HepG2 (cell line): ENCODE measurements around the gene LAMC1. TPM values are rescaled to one million over a fixed set of nuclear protein-coding genes. Genes with fewer than 3 reads are reported as not detected.

Experiments
- ATAC-seq: fragments of 200-7000 bp; cut with Tn5 transposase; 3 replicates; pipeline ENCODE4 v1.9.1; 2020; ENCODE audit warnings: mild to moderate bottlenecking, moderate library complexity
- BruUV-seq: library from RNA; stranded (reverse); fragments of 400-500 nt; replicated peaks from 2 replicates; lab custom pipeline; 2021; lab: Mats Ljungman, UMichigan
- CTCF ChIA-PET: fragments of 300-600 bp; formaldehyde crosslinking; extraction: SDS; loops from one replicate; lab custom pipeline; 2021; ENCODE audit warnings: low total read pairs, inconsistent platforms, low intra/inter-chr PET ratio; lab: Yijun Ruan, JAX
- POLR2A ChIA-PET: fragments of 350-600 bp; sonication (Branson Sonifier 250); formaldehyde crosslinking; loops from one replicate; lab custom pipeline; 2020; ENCODE audit warnings: antibody characterized with exemption, inconsistent platforms; lab: Yijun Ruan, JAX
- DNase-seq: peaks from one replicate; pipeline ENCODE4 v3.0.0-alpha.2; 2015; ENCODE audit warnings: low spot score
- FAIRE-seq: peaks from 3 replicates; lab custom pipeline; 2011; peaks lifted over from hg19 to GRCh38; lab: Jason Lieb, UNC
- H2AFZ ChIP-seq: one replicate; pipeline ENCODE4 v1.6.1; 2011; ENCODE audit warnings: low read length, inconsistent platforms
- H3K27ac ChIP-seq: fragments of 300-600 bp; 3 replicates; pipeline ENCODE4 v1.8.0; 2011; ENCODE audit warnings: mixed run types, mild to moderate bottlenecking, mixed read lengths, low read length, inconsistent platforms; ENCODE audit not compliant: insufficient read depth; ENCODE audit errors: extremely low read length
- H3K27me3 ChIP-seq, 2 experiments: fragments of 200-600 bp in 1 of 2; 2 replicates in 1 of 2; 3 replicates in 1 of 2; pipeline versions ENCODE4 v1.6.0 to v1.8.0; 2011; ENCODE audit warnings: low read length in 2 of 2, mild to moderate bottlenecking in 2 of 2, moderate library complexity in 2 of 2, inconsistent platforms in 1 of 2; ENCODE audit not compliant: insufficient read depth in 2 of 2, control insufficient read depth in 1 of 2
- H3K36me3 ChIP-seq, 2 experiments: fragments of 200-600 bp in 1 of 2; replicated peaks in 1 of 2; 2 replicates in 1 of 2; 3 replicates in 1 of 2; pipeline versions ENCODE4 v1.5.1 to v1.8.0; 2011; ENCODE audit warnings: low read length in 2 of 2, inconsistent platforms in 1 of 2; ENCODE audit not compliant: insufficient read depth in 2 of 2, control insufficient read depth in 1 of 2
- H3K4me1 ChIP-seq: 2 replicates; pipeline ENCODE4 v1.5.1; 2012; ENCODE audit warnings: low read length, inconsistent platforms; ENCODE audit not compliant: insufficient read depth
- H3K4me2 ChIP-seq: 2 replicates; pipeline ENCODE4 v1.6.0; 2011; ENCODE audit warnings: low read depth, low read length, inconsistent platforms
- H3K4me3 ChIP-seq, 3 experiments: fragments of 200-600 bp in 1 of 3; sonication (generic), shearing (Covaris generic) in 1 of 3; replicated peaks in 1 of 3; 2 replicates each; pipeline ENCODE4 v1.5.1; 2011 to 2016; ENCODE audit warnings: low read length in 3 of 3, inconsistent platforms in 2 of 3, low read depth in 2 of 3, mild to moderate bottlenecking in 2 of 3, control low read depth in 1 of 3, mixed read lengths in 1 of 3; ENCODE audit not compliant: insufficient read depth in 1 of 3
- H3K79me2 ChIP-seq: one replicate; pipeline ENCODE4 v1.6.1; 2011; ENCODE audit warnings: low read length, inconsistent platforms; ENCODE audit not compliant: insufficient read depth
- H3K9ac ChIP-seq: 2 replicates; pipeline ENCODE4 v1.6.0; 2011; ENCODE audit warnings: mild to moderate bottlenecking, low read depth, low read length, inconsistent platforms; ENCODE audit not compliant: insufficient read depth
- H3K9me3 ChIP-seq: 2 replicates; pipeline ENCODE4 v1.5.1; 2012; ENCODE audit warnings: mild to moderate bottlenecking, low read length
- H4K20me1 ChIP-seq: 2 replicates; pipeline ENCODE4 v1.6.0; 2011; ENCODE audit warnings: inconsistent platforms, mild to moderate bottlenecking, low read length, moderate library complexity; ENCODE audit not compliant: insufficient read depth
- CREB1 ChIP-seq, 2 experiments: fragments of 450-650 bp in 1 of 2; IDR thresholded peaks; 2 replicates each; pipeline ENCODE4 v1.6.1; 2016 to 2017; ENCODE audit warnings: control low read depth in 1 of 2, mild to moderate bottlenecking in 1 of 2, missing compliant biosample characterization in 1 of 2, missing genetic modification characterization in 1 of 2
- DMAP1 ChIP-seq: IDR thresholded peaks from 2 replicates; pipeline ENCODE4 v1.6.1; 2016
- JUN ChIP-seq: sonication (generic); formaldehyde crosslinking; IDR thresholded peaks from 2 replicates; pipeline ENCODE4 v1.4.0; 2020; ENCODE audit warnings: mild to moderate bottlenecking, missing genetic modification reagents
- NFATC3 ChIP-seq: sonication (generic); formaldehyde crosslinking; IDR thresholded peaks from 2 replicates; pipeline ENCODE4 v1.5.1; 2020; ENCODE audit warnings: mild to moderate bottlenecking, missing genetic modification reagents
- RBM22 ChIP-seq: fragments of 200-400 bp; formaldehyde crosslinking; optimal IDR thresholded peaks from 2 replicates; pipeline ENCODE3; 2017; ENCODE audit warnings: mild to moderate bottlenecking, low read length, moderate library complexity
- RBM39 ChIP-seq: fragments of 200-400 bp; formaldehyde crosslinking; IDR thresholded peaks from one replicate; pipeline ENCODE4 v1.6.1; 2018; ENCODE audit warnings: antibody characterized with exemption, mild to moderate bottlenecking, low read depth, low read length; ENCODE audit not compliant: poor library complexity, severe bottlenecking
- SATB2 ChIP-seq: sonication (generic); formaldehyde crosslinking; IDR thresholded peaks from 2 replicates; pipeline ENCODE4 v1.5.0; 2020; ENCODE audit warnings: missing genetic modification reagents
- SMYD3 ChIP-seq: sonication (generic); formaldehyde crosslinking; IDR thresholded peaks from 2 replicates; pipeline ENCODE4 v1.8.1; 2023; ENCODE audit warnings: mild to moderate bottlenecking, missing genetic modification reagents
- ZFP90 ChIP-seq: sonication (generic); formaldehyde crosslinking; IDR thresholded peaks from 2 replicates; pipeline ENCODE4 v1.8.0; 2022; ENCODE audit warnings: missing genetic modification reagents, mild to moderate bottlenecking, inconsistent platforms, borderline replicate concordance
- ZNF274 ChIP-seq: sonication (generic); formaldehyde crosslinking; IDR thresholded peaks from 2 replicates; pipeline ENCODE4 v1.5.1; 2020; ENCODE audit warnings: mild to moderate bottlenecking, missing genetic modification reagents
- ZNF430 ChIP-seq: sonication (generic); formaldehyde crosslinking; IDR thresholded peaks from 2 replicates; pipeline ENCODE4 v1.9.0; 2021; ENCODE audit warnings: mild to moderate bottlenecking, missing genetic modification reagents
- ZNF75D ChIP-seq: sonication (generic); formaldehyde crosslinking; IDR thresholded peaks from 2 replicates; pipeline ENCODE4 v1.8.1; 2023; ENCODE audit warnings: missing genetic modification reagents, mild to moderate bottlenecking, borderline replicate concordance
- WGBS: methylation state at CpG from one replicate; pipeline ENCODE4 v1.1.6; 2017; ENCODE audit warnings: low lambda C conversion rate; 5-methylcytosine and 5-hydroxymethylcytosine counted together
- in situ Hi-C: cut with HindIII; loops from 2 replicates; pipeline ENCODE4 v1.10.0; 2017; ENCODE audit warnings: low pct_unique_long_range_greater_than_20kb; ENCODE audit not compliant: extremely low pct_ligation_motif_present
- intact Hi-C: fragments of 100-400 bp; cut with micrococcal nuclease; formaldehyde crosslinking; loops from one replicate; pipeline ENCODE4 v1.10.0; 2022; ENCODE audit not compliant: unreplicated experiment
- polyA plus RNA-seq, 8 experiments: library from polyadenylated mRNA; depleted of rRNA in 3 of 8; stranded (reverse) in 7 of 8; unstranded in 1 of 8; fragments of >200 nt; fragmentation: Illumina TruSeq in 4 of 8; extraction: Trizol in 4 of 8; gene quantifications; 2 replicates each; pipeline versions ENCODE4 v1.2.1 to v1.2.3, GENCODE V29; 2011 to 2016; ENCODE audit warnings: low read depth in 4 of 8, missing spikeins in 1 of 8, mixed read lengths in 1 of 8; ENCODE audit not compliant: insufficient read depth in 1 of 8
- total RNA-seq, 5 experiments: library from RNA; depleted of rRNA; stranded (reverse); fragments of >200 nt; fragmentation: Illumina TruSeq; extraction: Trizol; gene quantifications; 2 replicates each; pipeline ENCODE4 v1.2.3, GENCODE V29; 2016; ENCODE audit warnings: low read depth in 1 of 5
- TF ChIP-seq, protein P1 (sequence below): conservative IDR thresholded peaks from 2 replicates; pipeline ENCODE4 v1.6.1; 2018; ENCODE audit warnings: missing genetic modification reagents
- TF ChIP-seq, protein P2 (sequence below): IDR thresholded peaks from 2 replicates; pipeline ENCODE4 v1.6.1; 2016; ENCODE audit warnings: low read depth

The LAMC1 gene
- total and polyA plus RNA-seq, 2 of the 13 experiments (the other 11 are each of a cell fraction or from before 2014, with no cell fraction given): 58.5 to 137 TPM

DNA sequence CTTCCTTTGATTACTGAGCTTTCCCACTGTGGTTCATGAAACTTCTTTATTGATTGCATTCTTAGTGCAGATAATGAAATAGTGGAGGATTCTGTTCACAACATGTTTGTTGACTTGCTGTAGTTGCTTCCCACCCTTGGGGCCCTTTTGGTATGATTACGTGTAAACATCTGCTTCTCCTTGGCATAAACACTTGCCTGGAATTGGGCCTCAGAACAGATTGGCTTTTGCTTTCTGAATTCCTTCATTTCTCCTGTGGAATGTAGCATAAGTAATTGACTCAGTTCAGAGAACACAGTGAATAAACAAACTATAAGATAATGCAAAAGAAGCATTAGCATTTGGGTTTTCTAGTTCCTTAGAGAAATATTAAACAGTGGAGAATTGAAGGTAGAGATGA is 103.3 kb downstream of the LAMC1 start (continued):
- TF ChIP-seq, protein P1, sequence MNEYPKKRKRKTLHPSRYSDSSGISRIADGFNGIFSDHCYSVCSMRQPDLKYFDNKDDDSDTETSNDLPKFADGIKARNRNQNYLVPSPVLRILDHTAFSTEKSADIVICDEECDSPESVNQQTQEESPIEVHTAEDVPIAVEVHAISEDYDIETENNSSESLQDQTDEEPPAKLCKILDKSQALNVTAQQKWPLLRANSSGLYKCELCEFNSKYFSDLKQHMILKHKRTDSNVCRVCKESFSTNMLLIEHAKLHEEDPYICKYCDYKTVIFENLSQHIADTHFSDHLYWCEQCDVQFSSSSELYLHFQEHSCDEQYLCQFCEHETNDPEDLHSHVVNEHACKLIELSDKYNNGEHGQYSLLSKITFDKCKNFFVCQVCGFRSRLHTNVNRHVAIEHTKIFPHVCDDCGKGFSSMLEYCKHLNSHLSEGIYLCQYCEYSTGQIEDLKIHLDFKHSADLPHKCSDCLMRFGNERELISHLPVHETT (CRISPR knock-in tag): no peak
- TF ChIP-seq SMYD3 (no peak), ZFP90 (CRISPR knock-in tag) (no peak), NFATC3 (no peak), ZNF274 (CRISPR knock-in tag) (no peak), RBM39 (no peak), CREB1 (IDR thresholded peaks at IDR 0.05) (no peak), CREB1 (CRISPR knock-in tag; IDR thresholded peaks at IDR 0.05) (no peak), ZNF430 (CRISPR knock-in tag) (no peak), DMAP1 (CRISPR knock-in tag) (no peak), ZNF75D (no peak)
- TF ChIP-seq, all 625 proteins: peak for 0

DNA sequence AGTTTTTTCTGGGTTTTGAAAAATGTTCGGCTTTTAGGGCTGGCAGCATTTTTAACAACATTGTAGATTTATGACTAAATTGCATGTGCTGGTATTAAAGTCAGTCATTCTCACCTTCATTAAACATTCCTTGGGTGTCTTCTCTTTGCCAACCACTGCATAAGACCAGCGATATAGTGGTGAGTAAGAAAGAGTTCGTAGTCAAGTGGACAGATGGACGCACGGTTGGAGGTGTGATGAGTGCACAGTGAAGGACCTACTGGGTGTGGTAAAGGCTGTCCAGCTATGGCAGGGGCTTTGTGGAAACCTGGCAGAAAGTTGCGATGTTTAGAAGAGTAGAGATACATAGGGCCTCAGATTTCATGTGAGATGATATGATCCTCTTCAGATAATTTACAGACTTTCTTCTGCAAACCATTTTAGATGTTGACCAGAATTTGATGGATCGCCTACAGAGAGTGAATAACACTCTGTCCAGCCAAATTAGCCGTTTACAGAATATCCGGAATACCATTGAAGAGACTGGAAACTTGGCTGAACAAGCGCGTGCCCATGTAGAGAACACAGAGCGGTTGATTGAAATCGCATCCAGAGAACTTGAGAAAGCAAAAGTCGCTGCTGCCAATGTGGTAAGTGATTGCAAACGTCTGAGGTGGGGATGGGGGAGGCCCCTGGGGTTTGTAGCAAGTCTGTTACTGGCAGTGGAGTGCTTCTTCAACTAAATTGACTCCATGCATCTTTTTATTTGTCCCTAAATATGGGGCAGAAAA is 106.9 kb downstream of the LAMC1 start:
- ATAC-seq (no peak), DNase-seq (no peak), FAIRE-seq (no peak)
- Histone ChIP-seq H3K27ac (no peak overlapping the region), H3K4me3 (no peak overlapping the region), H3K4me2 (no peak overlapping the region), H3K79me2 (no peaks in the 10 kb centered on the region), H3K9ac (no peak overlapping the region), H3K4me1 (no peaks in the 10 kb centered on the region), H3K9me3 (no peaks in the 10 kb centered on the region), H4K20me1 (no peaks in the 10 kb centered on the region), H2AFZ (no peak overlapping the region), H3K27me3 (no peaks in the 10 kb centered on the region), H3K36me3 (peaks cover 29 to 69% of the 10 kb centered on the region in 2 experiments; a peak in 4 of 5 replicates)
- TF ChIP-seq JUN (CRISPR knock-in tag) (no peak), SATB2 (CRISPR knock-in tag) (no peak), RBM22 (peak; percentile 17)
- TF ChIP-seq, protein P2, sequence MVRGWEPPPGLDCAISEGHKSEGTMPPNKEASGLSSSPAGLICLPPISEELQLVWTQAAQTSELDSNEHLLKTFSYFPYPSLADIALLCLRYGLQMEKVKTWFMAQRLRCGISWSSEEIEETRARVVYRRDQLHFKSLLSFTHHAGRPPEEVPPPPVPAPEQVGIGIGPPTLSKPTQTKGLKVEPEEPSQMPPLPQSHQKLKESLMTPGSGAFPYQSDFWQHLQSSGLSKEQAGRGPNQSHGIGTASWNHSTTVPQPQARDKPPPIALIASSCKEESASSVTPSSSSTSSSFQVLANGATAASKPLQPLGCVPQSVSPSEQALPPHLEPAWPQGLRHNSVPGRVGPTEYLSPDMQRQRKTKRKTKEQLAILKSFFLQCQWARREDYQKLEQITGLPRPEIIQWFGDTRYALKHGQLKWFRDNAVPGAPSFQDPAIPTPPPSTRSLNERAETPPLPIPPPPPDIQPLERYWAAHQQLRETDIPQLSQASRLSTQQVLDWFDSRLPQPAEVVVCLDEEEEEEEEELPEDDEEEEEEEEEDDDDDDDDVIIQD: no peak
- 93% methylated on average over 15 of the region's 15 CpGs for WGBS
- intact Hi-C loops: no loop called here
- no TSS peak for BruUV-seq
- in situ Hi-C loops: loop anchor here (25.0 kb wide), 1 partner anchor 268 kb away; no protein-coding TSS in a partner anchor
- POLR2A ChIA-PET: no interaction called here
- CTCF ChIA-PET: no interaction called here
